HEK293 (cell line): ENCODE data around the gene CLIP4.

Source experiments
- CTCF ChIP-seq: fragments of 450-650 bp; formaldehyde crosslinking; IDR thresholded peaks from 2 replicates; pipeline ENCODE4 v1.5.1; 2016; ENCODE audit warnings: missing biosample characterization, missing genetic modification characterization
- PBX3 ChIP-seq: sonication (generic); formaldehyde crosslinking; IDR thresholded peaks from 2 replicates; pipeline ENCODE4 v1.8.1; 2022; ENCODE audit warnings: mild to moderate bottlenecking, moderate library complexity, missing genetic modification reagents
- WT1 ChIP-seq: fragments of 450-650 bp; formaldehyde crosslinking; IDR thresholded peaks from 2 replicates; pipeline ENCODE4 v1.5.1; 2016; ENCODE audit warnings: missing biosample characterization, missing genetic modification characterization
- ZNF366 ChIP-seq: fragments of 450-650 bp; formaldehyde crosslinking; conservative IDR thresholded peaks from 2 replicates; pipeline ENCODE4 v1.5.1; 2016; ENCODE audit warnings: missing biosample characterization, missing genetic modification characterization
- ZNF624 ChIP-seq: fragments of 450-650 bp; formaldehyde crosslinking; IDR thresholded peaks from 2 replicates; pipeline ENCODE4 v1.5.1; 2017; ENCODE audit warnings: missing biosample characterization, missing genetic modification characterization
- ZNF701 ChIP-seq: fragments of 450-650 bp; formaldehyde crosslinking; IDR thresholded peaks from 2 replicates; pipeline ENCODE4 v1.5.1; 2016; ENCODE audit warnings: missing biosample characterization, missing genetic modification characterization

- no peak for TF ChIP-seq CTCF
- TF ChIP-seq ZNF701 (tag by site-specific recombination), result no peak
- TF ChIP-seq WT1 (tag by site-specific recombination), result no peak
- no peak for TF ChIP-seq ZNF624 (tag by site-specific recombination)
- no peak for TF ChIP-seq PBX3 (CRISPR knock-in tag)
- no peak for TF ChIP-seq ZNF366 (tag by site-specific recombination)
Measured at GRCh38 chr2:29229640-29230039, 114.4 kb downstream of the CLIP4 start.
